PC-9 (cell line): ENCODE data around the gene MAJIN. TPM values are rescaled to one million over a fixed set of nuclear protein-coding genes. Genes with fewer than 3 reads are reported as not detected.
A peak's percentile ranks its signal among the peaks of the same experiment; 100 is the strongest.

ENCODE experiments used
- BruUV-seq: library from RNA; stranded (reverse); fragments of 400-500 nt; replicated peaks from 2 replicates; lab custom pipeline; 2021; lab: Mats Ljungman, UMichigan
- CTCF ChIA-PET: fragments of 300-600 bp; sonication (Branson Sonifier 250); formaldehyde crosslinking; loops from one replicate; lab custom pipeline; 2022; ENCODE audit warnings: antibody characterized with exemption; lab: Charles Lee
- POLR2A ChIA-PET: fragments of 300-600 bp; sonication (Branson Sonifier 250); formaldehyde crosslinking; loops from one replicate; lab custom pipeline; 2022; ENCODE audit warnings: antibody characterized with exemption; ENCODE audit not compliant: unreplicated experiment; lab: Charles Lee
- DNase-seq, 2 experiments: peaks; one replicate each; pipeline versions ENCODE4 v3.0.0 to v3.0.0-alpha.2; 2015 to 2022; ENCODE audit warnings: mixed read lengths in 1 of 2
- H2AFZ ChIP-seq: fragments of 200-600 bp; sonication (generic); 2 replicates; pipeline ENCODE4 v1.8.1; 2017; ENCODE audit warnings: antibody characterized with exemption
- H3F3A ChIP-seq: fragments of 200-600 bp; sonication (generic); 2 replicates; pipeline ENCODE4 v1.8.1; 2017; ENCODE audit warnings: antibody characterized with exemption, mild to moderate bottlenecking, low read depth; ENCODE audit not compliant: insufficient read depth
- H3K27ac ChIP-seq: fragments of 200-600 bp; sonication (generic); 2 replicates; pipeline ENCODE4 v1.6.1; 2016; ENCODE audit warnings: mixed run types
- H3K27me3 ChIP-seq: fragments of 200-600 bp; sonication (generic); 2 replicates; pipeline ENCODE4 v1.6.1; 2016; ENCODE audit warnings: low read depth, mixed run types; ENCODE audit not compliant: insufficient read depth
- H3K36me3 ChIP-seq: fragments of 200-600 bp; sonication (generic); 2 replicates; pipeline ENCODE4 v1.6.1; 2016; ENCODE audit warnings: low read depth, mixed run types
- H3K4me1 ChIP-seq: fragments of 200-600 bp; sonication (generic); replicated peaks from 2 replicates; pipeline ENCODE4 v1.6.1; 2016; ENCODE audit warnings: mixed run types; ENCODE audit not compliant: insufficient read depth
- H3K4me2 ChIP-seq: fragments of 200-600 bp; sonication (generic); 2 replicates; pipeline ENCODE4 v1.6.1; 2017; ENCODE audit warnings: mixed run types
- H3K4me3 ChIP-seq: fragments of 200-600 bp; sonication (generic); 2 replicates; pipeline ENCODE4 v1.6.1; 2016; ENCODE audit warnings: mixed run types
- H3K79me2 ChIP-seq: fragments of 200-600 bp; sonication (generic); 2 replicates; pipeline ENCODE4 v1.6.1; 2017; ENCODE audit warnings: low read depth, mixed run types
- H3K9me2 ChIP-seq: fragments of 200-600 bp; sonication (generic); 2 replicates; pipeline ENCODE4 v1.8.1; 2017; ENCODE audit warnings: mild to moderate bottlenecking; ENCODE audit not compliant: insufficient read depth
- H3K9me3 ChIP-seq: fragments of 200-600 bp; sonication (generic); 2 replicates; pipeline ENCODE4 v1.8.1; 2016; ENCODE audit warnings: low read depth; ENCODE audit not compliant: insufficient read depth
- H4K20me1 ChIP-seq: fragments of 200-600 bp; sonication (generic); 2 replicates; pipeline ENCODE4 v1.8.1; 2017; ENCODE audit not compliant: insufficient read depth
- EZH2 ChIP-seq: fragments of 200-600 bp; sonication (generic); IDR thresholded peaks from 2 replicates; pipeline ENCODE4 v1.8.0; 2017; ENCODE audit warnings: antibody characterized with exemption, low read depth
- intact Hi-C: fragments of 100-400 bp; cut with micrococcal nuclease; formaldehyde crosslinking; loops from one replicate; pipeline ENCODE4 v1.10.0; 2022; ENCODE audit not compliant: unreplicated experiment
- total RNA-seq: library from RNA; stranded (reverse); gene quantifications from 2 replicates; pipeline ENCODE4 v1.2.3, GENCODE V29; 2021
- TF ChIP-seq, protein P1 (sequence below): fragments of 200-600 bp; sonication (generic); conservative IDR thresholded peaks from 2 replicates; pipeline ENCODE4 v1.6.1; 2017; ENCODE audit warnings: mixed run types, antibody characterized with exemption, mild to moderate bottlenecking, moderate library complexity

The MAJIN gene
- total RNA-seq, 1 experiment from 2014 or later = 4.5 TPM

- ChIA-PET POLR2A (interaction anchor here (0.5 to 1.1 kb wide), 3 partner anchors 73 to 495 kb away, joined by 4 to 6 read pairs (median 6); partner anchors contain the start of gene BATF2), CTCF (interaction anchor here (0.6 to 1.3 kb wide), 5 partner anchors 73 to 399 kb away, joined by 3 to 6 read pairs (median 4); partner anchors contain the start of genes BATF2 and SF1)
- intact Hi-C loops = loop anchor here (1.0 to 2.0 kb wide), 4 partner anchors 46 to 193 kb away; partner anchors contain the start of genes SNX15 and ZNHIT2
- no peaks in the 10 kb centered on the region for H3K36me3 ChIP-seq
- no peaks in the 10 kb centered on the region for H3K9me3 ChIP-seq
- peak; percentile 91 for DNase-seq
- no peaks in the 10 kb centered on the region for H3K9me2 ChIP-seq
- no peaks in the 10 kb centered on the region for H3K79me2 ChIP-seq
- peak within 1 kb of the TSS; percentile 66 for H3K4me3 ChIP-seq
- no peaks in the 10 kb centered on the region for H4K20me1 ChIP-seq
- BruUV-seq = TSS peak; percentile 23
- TF ChIP-seq, protein P1, sequence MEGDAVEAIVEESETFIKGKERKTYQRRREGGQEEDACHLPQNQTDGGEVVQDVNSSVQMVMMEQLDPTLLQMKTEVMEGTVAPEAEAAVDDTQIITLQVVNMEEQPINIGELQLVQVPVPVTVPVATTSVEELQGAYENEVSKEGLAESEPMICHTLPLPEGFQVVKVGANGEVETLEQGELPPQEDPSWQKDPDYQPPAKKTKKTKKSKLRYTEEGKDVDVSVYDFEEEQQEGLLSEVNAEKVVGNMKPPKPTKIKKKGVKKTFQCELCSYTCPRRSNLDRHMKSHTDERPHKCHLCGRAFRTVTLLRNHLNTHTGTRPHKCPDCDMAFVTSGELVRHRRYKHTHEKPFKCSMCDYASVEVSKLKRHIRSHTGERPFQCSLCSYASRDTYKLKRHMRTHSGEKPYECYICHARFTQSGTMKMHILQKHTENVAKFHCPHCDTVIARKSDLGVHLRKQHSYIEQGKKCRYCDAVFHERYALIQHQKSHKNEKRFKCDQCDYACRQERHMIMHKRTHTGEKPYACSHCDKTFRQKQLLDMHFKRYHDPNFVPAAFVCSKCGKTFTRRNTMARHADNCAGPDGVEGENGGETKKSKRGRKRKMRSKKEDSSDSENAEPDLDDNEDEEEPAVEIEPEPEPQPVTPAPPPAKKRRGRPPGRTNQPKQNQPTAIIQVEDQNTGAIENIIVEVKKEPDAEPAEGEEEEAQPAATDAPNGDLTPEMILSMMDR = no peak
- no peak for TF ChIP-seq EZH2
- H3K27me3 ChIP-seq = no peaks in the 10 kb centered on the region
- H3K4me2 ChIP-seq = peak within 1 kb of the TSS; percentile 94
- H3K27ac ChIP-seq = peak within 1 kb of the TSS; percentile 58
- H3F3A ChIP-seq = no peaks in the 10 kb centered on the region
- peak within 1 kb of the TSS; percentile 94 for H2AFZ ChIP-seq
- peaks cover 11% of the 10 kb centered on the region for H3K4me1 ChIP-seq
These were observed 47.7 kb downstream of the MAJIN start, which contains the start of gene PPP2R5B for GRCh38 chr11:64923944-64924909. Gene PPP2R5B (plus strand): TSS chr11:64924689. CDS start chr11:64925735, 1,046 bp downstream.

- intact Hi-C loops = no loop called here
- no peak overlapping the region for H3K4me3 ChIP-seq
- H3K9me2 ChIP-seq = no peaks in the 10 kb centered on the region
- no peak overlapping the region for H2AFZ ChIP-seq
- TF ChIP-seq, protein P1 = no peak
- TF ChIP-seq EZH2 = no peak
- peaks cover 2% of the 10 kb centered on the region; the same call in 1 of the 2 replicates for H3F3A ChIP-seq
- H3K9me3 ChIP-seq = no peaks in the 10 kb centered on the region
- BruUV-seq = no TSS peak
- no peaks in the 10 kb centered on the region for H3K79me2 ChIP-seq
- ChIA-PET CTCF (interaction anchor here (0.6 kb wide), 1 partner anchor 400 kb away, joined by 6 read pairs; no protein-coding TSS in a partner anchor), POLR2A (interaction anchor here (1.1 kb wide), 1 partner anchor 74 kb away, joined by 4 read pairs; the partner anchor contains the start of gene BATF2)
- no peak for DNase-seq
- H3K27ac ChIP-seq = no peak overlapping the region
- no peak overlapping the region for H3K4me2 ChIP-seq
- no peaks in the 10 kb centered on the region for H3K36me3 ChIP-seq
- H4K20me1 ChIP-seq = no peaks in the 10 kb centered on the region
- no peaks in the 10 kb centered on the region for H3K27me3 ChIP-seq
- peaks cover 14% of the 10 kb centered on the region for H3K4me1 ChIP-seq
These were observed 48.7 kb downstream of the MAJIN start for GRCh38 chr11:64923151-64923661.

DNA sequence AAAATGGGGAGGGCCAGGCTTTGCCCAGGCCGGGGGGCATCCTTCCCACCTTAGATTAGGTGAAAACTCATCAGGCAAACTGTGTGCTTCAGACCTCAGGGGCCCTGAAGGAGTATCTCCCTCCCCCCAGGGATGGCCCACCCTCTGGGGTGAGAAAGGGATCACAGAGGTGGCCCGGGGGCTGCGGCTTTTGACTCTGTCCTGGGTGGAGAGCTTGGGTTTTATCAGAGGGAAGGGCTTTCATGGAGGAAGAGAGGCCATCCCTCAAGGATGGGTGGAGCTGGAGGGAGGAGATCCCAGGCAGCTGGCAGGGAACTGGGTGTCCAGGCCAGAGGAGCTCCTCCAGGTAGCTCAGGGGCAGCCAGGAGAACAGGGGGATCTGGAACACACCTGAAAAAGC lies 50.5 kb downstream of the MAJIN start:
- no TSS peak for BruUV-seq
- Histone ChIP-seq H3K4me1 (peaks cover 21% of the 10 kb centered on the region), H3K79me2 (peaks cover 4% of the 10 kb centered on the region), H3K27ac (no peak overlapping the region), H3K4me2 (no peak overlapping the region), H3K27me3 (no peaks in the 10 kb centered on the region), H3K4me3 (no peak overlapping the region), H4K20me1 (no peaks in the 10 kb centered on the region), H3K9me2 (no peaks in the 10 kb centered on the region), H3K36me3 (no peaks in the 10 kb centered on the region), H2AFZ (no peak overlapping the region), H3K9me3 (no peaks in the 10 kb centered on the region), H3F3A (peaks cover 14% of the 10 kb centered on the region; the same call in 1 of the 2 replicates)
- intact Hi-C loops = no loop called here
- TF ChIP-seq, protein P1 = no peak
- TF ChIP-seq EZH2 = no peak
- no peak for DNase-seq
- ChIA-PET POLR2A (interaction anchor here (0.6 kb wide), 1 partner anchor 75 kb away, joined by 5 read pairs; the partner anchor contains the start of gene BATF2), CTCF (no interaction called here)
